Measurements from ENCODE around the gene KRT74. TPM values are rescaled to one million over a fixed set of nuclear protein-coding genes. Genes with fewer than 3 reads are reported as not detected.

The KRT74 gene
- polyA plus RNA-seq, 1 donor (not counting 4 experiments of a cell fraction or from before 2014, with no cell fraction given): 0.17 TPM

DNA sequence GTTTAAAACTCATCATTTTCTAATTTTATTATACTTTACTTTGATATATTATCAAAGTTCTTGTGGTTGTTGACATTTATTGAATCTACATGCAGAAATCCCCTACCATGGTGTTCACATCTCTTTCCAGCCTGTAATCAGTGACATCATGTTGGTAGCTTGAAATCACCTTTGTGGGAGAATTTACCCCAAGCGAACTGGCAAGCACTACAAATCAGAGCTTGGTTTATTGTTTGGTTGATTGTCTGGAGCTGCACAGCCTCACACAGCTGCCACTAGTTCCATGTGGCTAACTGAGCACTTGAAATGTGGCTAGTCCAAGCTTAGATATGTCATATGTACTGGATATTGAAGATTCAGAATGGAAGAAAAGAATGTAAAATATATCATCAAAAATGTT lies 38.1 kb downstream of the KRT74 start:
- H3K4me3 ChIP-seq (ENCODE audit: control insufficient read depth in 2 of 3, extremely low read depth in 1 of 3, insufficient read depth in 2 of 3, low read depth in 1 of 3, low read length in 3 of 3): no peak overlapping the region
- TF ChIP-seq, protein P1, sequence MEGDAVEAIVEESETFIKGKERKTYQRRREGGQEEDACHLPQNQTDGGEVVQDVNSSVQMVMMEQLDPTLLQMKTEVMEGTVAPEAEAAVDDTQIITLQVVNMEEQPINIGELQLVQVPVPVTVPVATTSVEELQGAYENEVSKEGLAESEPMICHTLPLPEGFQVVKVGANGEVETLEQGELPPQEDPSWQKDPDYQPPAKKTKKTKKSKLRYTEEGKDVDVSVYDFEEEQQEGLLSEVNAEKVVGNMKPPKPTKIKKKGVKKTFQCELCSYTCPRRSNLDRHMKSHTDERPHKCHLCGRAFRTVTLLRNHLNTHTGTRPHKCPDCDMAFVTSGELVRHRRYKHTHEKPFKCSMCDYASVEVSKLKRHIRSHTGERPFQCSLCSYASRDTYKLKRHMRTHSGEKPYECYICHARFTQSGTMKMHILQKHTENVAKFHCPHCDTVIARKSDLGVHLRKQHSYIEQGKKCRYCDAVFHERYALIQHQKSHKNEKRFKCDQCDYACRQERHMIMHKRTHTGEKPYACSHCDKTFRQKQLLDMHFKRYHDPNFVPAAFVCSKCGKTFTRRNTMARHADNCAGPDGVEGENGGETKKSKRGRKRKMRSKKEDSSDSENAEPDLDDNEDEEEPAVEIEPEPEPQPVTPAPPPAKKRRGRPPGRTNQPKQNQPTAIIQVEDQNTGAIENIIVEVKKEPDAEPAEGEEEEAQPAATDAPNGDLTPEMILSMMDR (optimal IDR thresholded peaks at IDR 0.05 in 1 of 3, IDR thresholded peaks at IDR 0.05 in 1 of 3, conservative IDR thresholded peaks at IDR 0.05 in 1 of 3; ENCODE audit: extremely low read depth in 1 of 3, insufficient read depth in 2 of 3, low read length in 3 of 3): no peak
- TF ChIP-seq EZH2 (IDR thresholded peaks at IDR 0.05; ENCODE audit: low read length): no peak
- no peaks in the 10 kb centered on the region for H3K9me3 ChIP-seq (ENCODE audit: control insufficient read depth, low read depth, low read length)
- H3K9me1 ChIP-seq (ENCODE audit: control insufficient read depth, extremely low read depth, insufficient read depth, low read length): no peaks in the 10 kb centered on the region
- dilution Hi-C loops (cut with MboI; ENCODE audit: extremely low pct_ligation_motif_present, low sequenced_read_pairs): no loop called here
- no peak for DNase-seq (ENCODE audit: low read depth, low spot score)
- H3K4me2 ChIP-seq (ENCODE audit: control insufficient read depth, extremely low read depth, insufficient read depth, low read depth, low read length): no peak overlapping the region
- H3K36me3 ChIP-seq (ENCODE audit: control insufficient read depth in 2 of 2, extremely low read depth in 1 of 2, insufficient read depth in 2 of 2, low read length in 2 of 2): no peaks in the 10 kb centered on the region
- no peak for FAIRE-seq
- H3K9ac ChIP-seq (ENCODE audit: control insufficient read depth, extremely low read depth, insufficient read depth, low read length): no peak overlapping the region
- H2AFZ ChIP-seq (ENCODE audit: control insufficient read depth, low read length): no peak overlapping the region
- H3K4me1 ChIP-seq (ENCODE audit: control insufficient read depth, extremely low read depth, insufficient read depth, low read length): peaks cover 19% of the 10 kb centered on the region
- no peaks in the 10 kb centered on the region for H3K27me3 ChIP-seq (ENCODE audit: control insufficient read depth, extremely low read depth, insufficient read depth, low read length)
- H4K20me1 ChIP-seq (ENCODE audit: control insufficient read depth, extremely low read depth, insufficient read depth, low read length): no peaks in the 10 kb centered on the region
- no peaks in the 10 kb centered on the region for H3K79me2 ChIP-seq (ENCODE audit: control insufficient read depth, insufficient read depth, low read length)
- no peak overlapping the region for H3K27ac ChIP-seq (ENCODE audit: control insufficient read depth, insufficient read depth, low read length)

DNA sequence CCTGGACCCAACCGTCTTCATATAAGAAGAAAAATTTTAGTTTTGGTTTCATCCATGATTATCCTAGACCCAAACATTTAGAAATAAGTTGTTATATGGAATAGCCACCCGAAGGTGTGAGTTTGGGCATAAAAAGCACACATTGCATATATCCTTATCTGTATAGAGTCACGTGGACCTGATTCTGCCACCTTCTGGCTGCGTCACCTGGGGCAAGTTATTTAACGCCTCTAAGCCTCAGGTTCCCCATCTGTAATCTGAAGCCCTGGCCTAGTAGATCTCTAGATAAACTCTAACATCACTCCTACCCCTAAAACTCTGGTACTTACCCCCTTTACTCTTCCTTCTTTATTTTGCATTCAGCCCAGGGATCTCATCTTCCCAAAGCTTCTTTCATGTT lies 39.2 kb downstream of the KRT74 start:
- no peak for FAIRE-seq

More for the DNA sequence above, 39.2 kb downstream of the KRT74 start:
- Histone ChIP-seq H3K9ac (ENCODE audit: control insufficient read depth, extremely low read depth, insufficient read depth, low read length) (no peak overlapping the region), H3K27ac (ENCODE audit: control insufficient read depth, insufficient read depth, low read length) (no peak overlapping the region), H3K27me3 (ENCODE audit: control insufficient read depth, extremely low read depth, insufficient read depth, low read length) (no peaks in the 10 kb centered on the region), H3K79me2 (ENCODE audit: control insufficient read depth, insufficient read depth, low read length) (no peaks in the 10 kb centered on the region), H3K4me1 (ENCODE audit: control insufficient read depth, extremely low read depth, insufficient read depth, low read length) (peaks cover 18% of the 10 kb centered on the region), H2AFZ (ENCODE audit: control insufficient read depth, low read length) (no peak overlapping the region), H3K36me3 (ENCODE audit: control insufficient read depth in 2 of 2, extremely low read depth in 1 of 2, insufficient read depth in 2 of 2, low read length in 2 of 2) (no peaks in the 10 kb centered on the region), H4K20me1 (ENCODE audit: control insufficient read depth, extremely low read depth, insufficient read depth, low read length) (no peaks in the 10 kb centered on the region), H3K4me3 (ENCODE audit: control insufficient read depth in 2 of 3, extremely low read depth in 1 of 3, insufficient read depth in 2 of 3, low read depth in 1 of 3, low read length in 3 of 3) (no peak overlapping the region), H3K9me1 (ENCODE audit: control insufficient read depth, extremely low read depth, insufficient read depth, low read length) (no peaks in the 10 kb centered on the region), H3K4me2 (ENCODE audit: control insufficient read depth, extremely low read depth, insufficient read depth, low read depth, low read length) (no peak overlapping the region), H3K9me3 (ENCODE audit: control insufficient read depth, low read depth, low read length) (no peaks in the 10 kb centered on the region)
- TF ChIP-seq, protein P1 (optimal IDR thresholded peaks at IDR 0.05 in 1 of 3, IDR thresholded peaks at IDR 0.05 in 1 of 3, conservative IDR thresholded peaks at IDR 0.05 in 1 of 3; ENCODE audit: extremely low read depth in 1 of 3, insufficient read depth in 2 of 3, low read length in 3 of 3): peak in 1 of 3 experiments; percentile 35
- TF ChIP-seq EZH2 (IDR thresholded peaks at IDR 0.05; ENCODE audit: low read length): no peak
- dilution Hi-C loops (cut with MboI; ENCODE audit: extremely low pct_ligation_motif_present, low sequenced_read_pairs): no loop called here
- no peak for DNase-seq (ENCODE audit: low read depth, low spot score)
